Measurements from ENCODE around the gene TMEM120B.

Gene TMEM120B

DNA sequence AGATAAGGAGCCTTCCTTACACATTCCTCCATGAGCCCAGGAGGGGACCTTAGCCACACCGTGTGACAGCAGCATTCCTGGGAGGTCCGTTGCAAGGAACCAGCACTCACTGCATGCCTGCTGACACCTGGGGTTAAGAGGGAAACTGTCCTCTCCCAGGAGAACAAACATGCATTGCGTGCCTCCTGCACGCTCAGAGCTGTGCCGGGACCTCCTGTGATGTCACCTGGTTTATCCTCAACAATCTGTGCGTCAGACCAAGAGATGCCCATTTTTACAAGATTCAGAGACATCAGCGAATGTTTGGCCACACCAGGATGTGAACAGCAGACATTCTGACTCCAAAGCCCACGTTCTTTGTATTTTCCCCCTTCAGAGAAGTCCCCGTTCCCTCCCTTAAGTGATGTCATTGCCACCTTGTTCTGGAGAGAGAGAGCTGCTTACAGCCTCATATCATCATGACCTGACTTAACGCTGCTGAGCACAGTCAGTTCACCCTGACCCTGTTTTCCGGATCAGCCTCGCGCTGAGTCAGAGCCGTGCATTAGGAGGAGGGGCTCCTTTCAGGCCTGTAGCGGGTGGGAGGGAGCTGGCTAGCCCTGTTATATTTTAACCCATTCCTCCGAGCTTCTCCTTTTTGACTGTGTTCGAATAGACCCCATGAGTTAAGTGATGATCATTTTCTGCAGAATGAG, 36.2 kb downstream of the TMEM120B start:
- DNase-seq, result peak; percentile 98
- H2BK120ac ChIP-seq (ENCODE audit: low read depth, low read length), result no peak overlapping the region
- H3K4ac ChIP-seq (ENCODE audit: low read depth in 1 of 2, low read length in 2 of 2), result no peak overlapping the region
- no peak overlapping the region for H3K14ac ChIP-seq (ENCODE audit: low read length in 2 of 2)
- no peaks in the 10 kb centered on the region for H3K9me3 ChIP-seq (ENCODE audit: control insufficient read depth, low read length)
- peak overlapping the region; percentile 19 for H4K8ac ChIP-seq (ENCODE audit: low read length)
- H3K4me3 ChIP-seq (ENCODE audit: insufficient read depth in 1 of 2, low read depth in 1 of 2, low read length in 2 of 2), result no peak overlapping the region
- peak overlapping the region; percentile 38 for H3K9ac ChIP-seq (ENCODE audit: low read length)
- H3K36me3 ChIP-seq (ENCODE audit: control insufficient read depth in 1 of 2, insufficient read depth in 2 of 2, low read depth in 1 of 2, low read length in 2 of 2), result peaks cover 30 to 50% of the 10 kb centered on the region in 2 experiments
- H2BK5ac ChIP-seq (ENCODE audit: low read depth, low read length, poor library complexity, severe bottlenecking), result no peak overlapping the region
- no peak overlapping the region for H2AFZ ChIP-seq (ENCODE audit: low read depth, low read length)
- peaks cover 15% of the 10 kb centered on the region for H3K4me1 ChIP-seq (ENCODE audit: control insufficient read depth, insufficient read depth, low read depth, low read length)
- 13% methylated on average over 16 of the region's 17 CpGs for WGBS
- peak overlapping the region; percentile 3 for H2AK5ac ChIP-seq (ENCODE audit: low read length, severe bottlenecking)
- H3K27ac ChIP-seq (ENCODE audit: low read length, poor library complexity, severe bottlenecking), result peak overlapping the region; percentile 70
- H2BK15ac ChIP-seq (ENCODE audit: low read depth, poor library complexity, severe bottlenecking), result no peak overlapping the region
- no peak overlapping the region for H3K23ac ChIP-seq (ENCODE audit: low read length in 2 of 2)
- no peak overlapping the region for H3K4me2 ChIP-seq (ENCODE audit: low read length, poor library complexity, severe bottlenecking)
- no peaks in the 10 kb centered on the region for H3K27me3 ChIP-seq (ENCODE audit: control insufficient read depth in 1 of 2, insufficient read depth in 1 of 2, low read length in 2 of 2)
- H3K18ac ChIP-seq (ENCODE audit: low read depth in 1 of 2, low read length in 2 of 2), result peak overlapping the region; percentile 2 to 23
- H4K91ac ChIP-seq (ENCODE audit: low read length), result peak overlapping the region; percentile 72
- peaks cover 22% of the 10 kb centered on the region for H3K79me1 ChIP-seq (replicated peaks; ENCODE audit: low read length, poor library complexity, severe bottlenecking)
- peak overlapping the region; percentile 31 to 69 for H2BK12ac ChIP-seq (ENCODE audit: low read length in 2 of 2)

DNA sequence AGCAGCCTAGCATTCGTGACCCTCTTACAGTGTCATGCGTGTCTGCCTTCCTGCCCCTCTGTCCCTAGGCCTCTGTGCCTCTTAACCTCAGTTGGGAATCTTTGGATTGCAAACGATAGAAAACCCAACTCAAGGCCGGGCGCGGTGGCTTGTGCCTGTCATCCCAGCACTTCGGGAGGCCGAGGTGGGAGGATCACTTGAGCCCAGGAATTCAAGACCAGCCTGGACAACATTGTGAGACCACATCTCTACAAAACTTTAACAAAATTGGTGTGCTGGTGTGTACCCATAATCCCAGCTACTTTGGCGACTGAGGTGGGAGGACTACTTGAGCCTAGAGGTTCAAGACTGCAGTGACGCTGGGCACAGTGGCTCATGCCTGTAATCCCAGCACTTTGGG, 36.7 kb downstream of the TMEM120B start:
- Histone ChIP-seq H3K9ac (ENCODE audit: low read length) (no peak overlapping the region), H3K79me1 (replicated peaks; ENCODE audit: low read length, poor library complexity, severe bottlenecking) (peaks cover 19% of the 10 kb centered on the region), H3K36me3 (ENCODE audit: control insufficient read depth in 1 of 2, insufficient read depth in 2 of 2, low read depth in 1 of 2, low read length in 2 of 2) (peaks cover 28 to 51% of the 10 kb centered on the region in 2 experiments), H2BK120ac (ENCODE audit: low read depth, low read length) (no peak overlapping the region), H4K8ac (ENCODE audit: low read length) (no peak overlapping the region), H3K4me3 (ENCODE audit: insufficient read depth in 1 of 2, low read depth in 1 of 2, low read length in 2 of 2) (no peak overlapping the region), H2BK5ac (ENCODE audit: low read depth, low read length, poor library complexity, severe bottlenecking) (no peak overlapping the region), H3K4ac (ENCODE audit: low read depth in 1 of 2, low read length in 2 of 2) (no peak overlapping the region), H2BK15ac (ENCODE audit: low read depth, poor library complexity, severe bottlenecking) (no peak overlapping the region), H3K23ac (ENCODE audit: low read length in 2 of 2) (no peak overlapping the region), H4K91ac (ENCODE audit: low read length) (no peak overlapping the region), H3K27ac (ENCODE audit: low read length, poor library complexity, severe bottlenecking) (peak overlapping the region; percentile 29), H3K14ac (ENCODE audit: low read length in 2 of 2) (no peak overlapping the region), H3K18ac (ENCODE audit: low read depth in 1 of 2, low read length in 2 of 2) (no peak overlapping the region), H2AFZ (ENCODE audit: low read depth, low read length) (no peak overlapping the region), H3K27me3 (ENCODE audit: control insufficient read depth in 1 of 2, insufficient read depth in 1 of 2, low read length in 2 of 2) (no peaks in the 10 kb centered on the region), H3K4me2 (ENCODE audit: low read length, poor library complexity, severe bottlenecking) (no peak overlapping the region), H2BK12ac (ENCODE audit: low read length in 2 of 2) (no peak overlapping the region), H3K4me1 (ENCODE audit: control insufficient read depth, insufficient read depth, low read depth, low read length) (peaks cover 15% of the 10 kb centered on the region), H3K9me3 (ENCODE audit: control insufficient read depth, low read length) (no peaks in the 10 kb centered on the region), H2AK5ac (ENCODE audit: low read length, severe bottlenecking) (peak overlapping the region; percentile 9)
- DNase-seq, result no peak
- WGBS, result 81% methylated on average over 10 of the region's 10 CpGs

- no peak overlapping the region for H2BK5ac ChIP-seq (ENCODE audit: low read depth, low read length, poor library complexity, severe bottlenecking)
- peak overlapping the region; percentile 37 for H2BK15ac ChIP-seq (ENCODE audit: low read depth, poor library complexity, severe bottlenecking)
- H3K79me1 ChIP-seq (replicated peaks; ENCODE audit: low read length, poor library complexity, severe bottlenecking), result peaks cover 10% of the 10 kb centered on the region
- no peaks in the 10 kb centered on the region for H3K27me3 ChIP-seq (ENCODE audit: control insufficient read depth in 1 of 2, insufficient read depth in 1 of 2, low read length in 2 of 2)
- no peak overlapping the region for H2BK120ac ChIP-seq (ENCODE audit: low read depth, low read length)
- no peak overlapping the region for H3K4me3 ChIP-seq (ENCODE audit: insufficient read depth in 1 of 2, low read depth in 1 of 2, low read length in 2 of 2)
- no peak overlapping the region for H3K27ac ChIP-seq (ENCODE audit: low read length, poor library complexity, severe bottlenecking)
- peaks cover 32 to 54% of the 10 kb centered on the region in 2 experiments for H3K36me3 ChIP-seq (ENCODE audit: control insufficient read depth in 1 of 2, insufficient read depth in 2 of 2, low read depth in 1 of 2, low read length in 2 of 2)
- peak overlapping the region; percentile 12 for H4K91ac ChIP-seq (ENCODE audit: low read length)
- H3K23ac ChIP-seq (ENCODE audit: low read length in 2 of 2), result no peak overlapping the region
- no peak for DNase-seq
- peaks cover 15% of the 10 kb centered on the region for H3K4me1 ChIP-seq (ENCODE audit: control insufficient read depth, insufficient read depth, low read depth, low read length)
- H3K9ac ChIP-seq (ENCODE audit: low read length), result no peak overlapping the region
- no peak overlapping the region for H3K18ac ChIP-seq (ENCODE audit: low read depth in 1 of 2, low read length in 2 of 2)
- H2AK5ac ChIP-seq (ENCODE audit: low read length, severe bottlenecking), result peak overlapping the region; percentile 28
- H3K9me3 ChIP-seq (ENCODE audit: control insufficient read depth, low read length), result no peaks in the 10 kb centered on the region
- H2BK12ac ChIP-seq (ENCODE audit: low read length in 2 of 2), result peak overlapping the region; percentile 23 to 38
- H3K4me2 ChIP-seq (ENCODE audit: low read length, poor library complexity, severe bottlenecking), result no peak overlapping the region
- no peak overlapping the region for H2AFZ ChIP-seq (ENCODE audit: low read depth, low read length)
- 36% methylated on average over 1 of the region's 1 CpG for WGBS
- H3K14ac ChIP-seq (ENCODE audit: low read length in 2 of 2), result no peak overlapping the region
- no peak overlapping the region for H3K4ac ChIP-seq (ENCODE audit: low read depth in 1 of 2, low read length in 2 of 2)
- H4K8ac ChIP-seq (ENCODE audit: low read length), result no peak overlapping the region
These were observed 38.0 kb downstream of the TMEM120B start for GRCh38 chr12:121750507-121750955.

GRCh38 chr12:121751034-121751433, 38.5 kb downstream of the TMEM120B start:
- Histone ChIP-seq H2BK5ac (ENCODE audit: low read depth, low read length, poor library complexity, severe bottlenecking) (no peak overlapping the region), H3K4ac (ENCODE audit: low read depth in 1 of 2, low read length in 2 of 2) (no peak overlapping the region), H4K8ac (ENCODE audit: low read length) (no peak overlapping the region), H2AFZ (ENCODE audit: low read depth, low read length) (no peak overlapping the region), H3K36me3 (ENCODE audit: control insufficient read depth in 1 of 2, insufficient read depth in 2 of 2, low read depth in 1 of 2, low read length in 2 of 2) (peaks cover 37 to 57% of the 10 kb centered on the region in 2 experiments), H3K4me2 (ENCODE audit: low read length, poor library complexity, severe bottlenecking) (no peak overlapping the region), H3K23ac (ENCODE audit: low read length in 2 of 2) (no peak overlapping the region), H2BK15ac (ENCODE audit: low read depth, poor library complexity, severe bottlenecking) (no peak overlapping the region), H3K4me3 (ENCODE audit: insufficient read depth in 1 of 2, low read depth in 1 of 2, low read length in 2 of 2) (no peak overlapping the region), H3K79me1 (replicated peaks; ENCODE audit: low read length, poor library complexity, severe bottlenecking) (peaks cover 8% of the 10 kb centered on the region), H3K9ac (ENCODE audit: low read length) (no peak overlapping the region), H2BK120ac (ENCODE audit: low read depth, low read length) (no peak overlapping the region), H2AK5ac (ENCODE audit: low read length, severe bottlenecking) (no peak overlapping the region), H3K14ac (ENCODE audit: low read length in 2 of 2) (no peak overlapping the region), H2BK12ac (ENCODE audit: low read length in 2 of 2) (no peak overlapping the region), H3K9me3 (ENCODE audit: control insufficient read depth, low read length) (no peaks in the 10 kb centered on the region), H3K27me3 (ENCODE audit: control insufficient read depth in 1 of 2, insufficient read depth in 1 of 2, low read length in 2 of 2) (no peaks in the 10 kb centered on the region), H3K4me1 (ENCODE audit: control insufficient read depth, insufficient read depth, low read depth, low read length) (peaks cover 15% of the 10 kb centered on the region), H3K18ac (ENCODE audit: low read depth in 1 of 2, low read length in 2 of 2) (no peak overlapping the region), H4K91ac (ENCODE audit: low read length) (no peak overlapping the region), H3K27ac (ENCODE audit: low read length, poor library complexity, severe bottlenecking) (no peak overlapping the region)
- no peak for DNase-seq
- WGBS, result 95% methylated on average over 1 of the region's 1 CpG

Measured in mesenchymal stem cell (in vitro differentiated cells and primary cell).